Activated CD4-positive, alpha-beta T cell treated with anti-CD3 and anti-CD28 coated beads, Interleukin-2, amount 10 ng/mL, durations not matched to agents 24 days and 14 days (primary cell): ENCODE measurements around the gene SNAPC4. TPM values are rescaled to one million over a fixed set of nuclear protein-coding genes. Genes with fewer than 3 reads are reported as not detected.

Experiments
- DNase-seq: peaks from one replicate; pipeline ENCODE4 v3.0.0; 2022
- H3K27ac Mint-ChIP-seq: one replicate; pipeline ENCODE4 v1.8.0; 2022; ENCODE audit warnings: mild to moderate bottlenecking, mixed read lengths
- H3K27me3 Mint-ChIP-seq: one replicate; pipeline ENCODE4 v1.8.0; 2022; ENCODE audit warnings: mixed read lengths
- H3K36me3 Mint-ChIP-seq: one replicate; pipeline ENCODE4 v1.8.0; 2022; ENCODE audit warnings: low read depth, mild to moderate bottlenecking, mixed read lengths
- H3K4me1 Mint-ChIP-seq: one replicate; pipeline ENCODE4 v1.8.0; 2021; ENCODE audit warnings: mixed read lengths
- H3K4me3 Mint-ChIP-seq: one replicate; pipeline ENCODE4 v1.8.0; 2022; ENCODE audit warnings: mild to moderate bottlenecking, moderate library complexity, mixed read lengths
- H3K9me3 Mint-ChIP-seq: one replicate; pipeline ENCODE4 v1.8.0; 2021; ENCODE audit warnings: mixed read lengths
- intact Hi-C: fragments of 100-400 bp; cut with micrococcal nuclease; formaldehyde crosslinking; loops from one replicate; pipeline ENCODE4 v1.15.1; 2023
- total RNA-seq: library from RNA; stranded (reverse); gene quantifications from 2 replicates; pipeline ENCODE4 v1.2.3, GENCODE V29; 2022

The SNAPC4 gene
- total RNA-seq, 1 donor from 2014 or later = 27.3 TPM

DNA sequence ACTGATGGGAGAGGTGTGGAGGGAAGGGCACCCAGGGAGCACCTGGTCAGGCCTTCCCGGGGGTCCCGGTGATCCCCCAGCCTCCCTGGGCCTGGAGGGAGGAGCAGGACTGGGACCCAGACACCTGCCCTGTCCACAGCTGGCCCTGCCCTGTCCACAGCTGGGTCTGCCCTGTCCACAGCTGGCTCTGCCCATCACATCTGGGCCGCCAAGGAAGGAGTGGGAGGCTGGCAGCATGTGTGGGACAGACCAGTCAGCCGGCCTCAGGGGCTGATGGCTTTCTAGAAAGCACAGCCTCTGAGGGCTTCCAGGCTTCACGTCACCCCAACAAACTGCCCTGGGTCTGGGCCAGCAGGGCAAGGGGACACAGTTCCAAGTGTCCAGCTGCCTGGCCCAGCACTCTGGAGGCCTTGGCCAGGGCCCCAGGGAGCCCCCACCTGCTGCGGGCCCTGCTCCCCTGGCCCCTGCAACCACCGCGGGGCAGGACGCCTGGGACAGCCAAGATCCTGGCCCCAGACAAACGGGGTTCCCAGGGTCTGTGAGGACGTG lies 48.6 kb downstream of the SNAPC4 start:
- intact Hi-C loops = no loop called here
- Mint-ChIP-seq H3K4me1 (no peaks in the 10 kb centered on the region), H3K27ac (no peak overlapping the region), H3K36me3 (no peaks in the 10 kb centered on the region), H3K27me3 (no peaks in the 10 kb centered on the region), H3K4me3 (no peak overlapping the region), H3K9me3 (no peaks in the 10 kb centered on the region)
- DNase-seq = no peak

Other genes starting within 250 kb of the SNAPC4 start
- not detected in 2 replicates for gene LHX3, start 195.0 kb downstream of the SNAPC4 start, total RNA-seq
- 26.4 and 28.0 TPM in 2 replicates for gene QSOX2, start 154.4 kb downstream of the SNAPC4 start, total RNA-seq
- gene CCDC187, start 96.1 kb downstream of the SNAPC4 start, total RNA-seq = not detected in 2 replicates
- 19.2 and 20.5 TPM in 2 replicates for gene GPSM1, start 72.6 kb downstream of the SNAPC4 start, total RNA-seq
- gene DNLZ, start 36.4 kb downstream of the SNAPC4 start, total RNA-seq = 31.5 and 34.0 TPM in 2 replicates
- gene CARD9, start 26.5 kb downstream of the SNAPC4 start, total RNA-seq = 7.8 and 9.2 TPM in 2 replicates
- gene ENTR1, start 10.4 kb upstream of the SNAPC4 start, total RNA-seq = 56.4 and 60.0 TPM in 2 replicates
- 114 and 124 TPM in 2 replicates for gene PMPCA, start 10.5 kb upstream of the SNAPC4 start, total RNA-seq
- gene INPP5E, start 39.7 kb upstream of the SNAPC4 start, total RNA-seq = 19.6 and 20.6 TPM in 2 replicates
- gene SEC16A, start 82.9 kb upstream of the SNAPC4 start, total RNA-seq = 79.2 and 81.2 TPM in 2 replicates
- gene NOTCH1, start 145.9 kb upstream of the SNAPC4 start, total RNA-seq = 108 and 113 TPM in 2 replicates